ENCODE results near the gene CASP9.
"Not testable (repeated sequence)": the region's sequence is repeated elsewhere in the genome, so short reads cannot be mapped to it uniquely, and the experiment has no call there.

The CASP9 gene

GRCh38 chr1:15493869-15494390, 30.1 kb downstream of the CASP9 start:
- no peak for DNase-seq

GRCh38 chr1:15492596-15492995, 31.4 kb downstream of the CASP9 start:
- no peak for DNase-seq

GRCh38 chr1:15491010-15491409, 33.0 kb downstream of the CASP9 start:
- not testable (repeated sequence) for DNase-seq

GRCh38 chr1:15489052-15489736, 34.8 kb downstream of the CASP9 start:
- DNase-seq = no peak

- DNase-seq = no peak
Observed at GRCh38 chr1:15488371-15488770, 35.6 kb downstream of the CASP9 start.

- DNase-seq = not testable (repeated sequence)
Observed at GRCh38 chr1:15486844-15487610, 37.0 kb downstream of the CASP9 start.

GRCh38 chr1:15485636-15486035, 38.4 kb downstream of the CASP9 start:
- no peak for DNase-seq

- not testable (repeated sequence) for DNase-seq
Observed at GRCh38 chr1:15484443-15484842, 39.6 kb downstream of the CASP9 start.

- no peak for DNase-seq
Observed at GRCh38 chr1:15483971-15484370, 40.0 kb downstream of the CASP9 start.

GRCh38 chr1:15482983-15483543, 41.0 kb downstream of the CASP9 start:
- not testable (repeated sequence) for DNase-seq

- not testable (repeated sequence) for DNase-seq
Observed at GRCh38 chr1:15482455-15482854, 41.6 kb downstream of the CASP9 start.

- DNase-seq = no peak
Observed at GRCh38 chr1:15479654-15480347, 44.2 kb downstream of the CASP9 start.

- no peak for DNase-seq
Observed at GRCh38 chr1:15477646-15478212, 46.3 kb downstream of the CASP9 start.

- DNase-seq = no peak
Observed at GRCh38 chr1:15476927-15477326, 47.1 kb downstream of the CASP9 start.

GRCh38 chr1:15475752-15476314, 48.2 kb downstream of the CASP9 start, which contains the start of gene CELA2B:
TSS of gene CELA2B (plus strand) at chr1:15476104. CDS start at chr1:15476126, 22 bp downstream.
- no peak for DNase-seq

GRCh38 chr1:15472587-15472986, 51.4 kb downstream of the CASP9 start:
- DNase-seq = no peak

GRCh38 chr1:15471723-15472122, 52.3 kb downstream of the CASP9 start:
- DNase-seq = not testable (repeated sequence)

GRCh38 chr1:15471067-15471466, 52.9 kb downstream of the CASP9 start:
- DNase-seq = not testable (repeated sequence)

GRCh38 chr1:15469821-15470448, 54.1 kb downstream of the CASP9 start:
- DNase-seq = not testable (repeated sequence)

- DNase-seq = no peak
Observed at GRCh38 chr1:15469361-15469760, 54.7 kb downstream of the CASP9 start.

GRCh38 chr1:15468145-15468544, 55.9 kb downstream of the CASP9 start:
- DNase-seq = no peak

Measured in activated CD4-positive, CD25-positive, alpha-beta regulatory T cell (primary cell).